Gastroesophageal sphincter (tissue), 2 donors: ENCODE measurements around the gene POU2F1.

Experiments used
- POLR2A ChIP-seq, 2 donors: fragments of 450-650 bp; IDR thresholded peaks; one replicate each; pipeline ENCODE4 v1.6.1; 2017; ENCODE audit warnings: antibody characterized with exemption in 2 of 2, mild to moderate bottlenecking in 2 of 2, moderate library complexity in 1 of 2
- POLR2AphosphoS5 ChIP-seq: sonication (generic); formaldehyde crosslinking; IDR thresholded peaks from one replicate; pipeline ENCODE4 v1.6.1; 2017; ENCODE audit warnings: antibody characterized with exemption

- TF ChIP-seq POLR2AphosphoS5 (no peak), POLR2A (IDR thresholded peaks at IDR 0.05) (no peak)
Observed at GRCh38 chr1:167244244-167244643, 23.6 kb downstream of the POU2F1 start.
